ENCODE results near the gene AJAP1.

The AJAP1 gene

GRCh38 chr1:4743978-4744750 is 89.8 kb downstream of the AJAP1 start:
- peak; percentile 72 for DNase-seq

DNA sequence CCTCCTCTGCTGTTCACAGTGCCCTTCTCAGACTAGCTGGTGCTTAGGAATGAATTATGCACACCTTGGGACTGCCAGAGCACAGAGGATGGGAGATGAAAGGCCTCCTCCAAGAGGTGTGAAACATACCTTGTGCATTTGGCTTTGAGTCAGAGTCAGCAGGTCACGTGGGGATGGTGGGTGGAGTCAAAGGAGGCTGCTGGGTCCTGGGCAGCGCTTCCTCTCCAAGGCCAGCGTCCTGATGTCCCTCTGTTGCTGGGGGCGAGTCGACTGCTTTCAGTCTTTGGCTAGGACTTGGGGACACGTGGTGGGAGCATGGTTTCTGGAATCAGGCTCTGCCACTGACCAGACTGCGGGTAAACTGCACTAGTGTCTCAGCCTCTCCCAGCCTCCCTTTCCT is 91.2 kb downstream of the AJAP1 start:
- DNase-seq, result no peak

GRCh38 chr1:4749406-4749805 is 95.0 kb downstream of the AJAP1 start:
- DNase-seq, result no peak

- DNase-seq, result no peak
Observed at GRCh38 chr1:4750177-4750576, 95.8 kb downstream of the AJAP1 start.

- no peak for DNase-seq
Observed at GRCh38 chr1:4752059-4752458, 97.7 kb downstream of the AJAP1 start.

- DNase-seq, result no peak
Observed at GRCh38 chr1:4754816-4755215, 100.4 kb downstream of the AJAP1 start.

GRCh38 chr1:4755301-4755845 is 101.0 kb downstream of the AJAP1 start:
- DNase-seq, result no peak

GRCh38 chr1:4755864-4756504 is 101.6 kb downstream of the AJAP1 start:
- no peak for DNase-seq

DNA sequence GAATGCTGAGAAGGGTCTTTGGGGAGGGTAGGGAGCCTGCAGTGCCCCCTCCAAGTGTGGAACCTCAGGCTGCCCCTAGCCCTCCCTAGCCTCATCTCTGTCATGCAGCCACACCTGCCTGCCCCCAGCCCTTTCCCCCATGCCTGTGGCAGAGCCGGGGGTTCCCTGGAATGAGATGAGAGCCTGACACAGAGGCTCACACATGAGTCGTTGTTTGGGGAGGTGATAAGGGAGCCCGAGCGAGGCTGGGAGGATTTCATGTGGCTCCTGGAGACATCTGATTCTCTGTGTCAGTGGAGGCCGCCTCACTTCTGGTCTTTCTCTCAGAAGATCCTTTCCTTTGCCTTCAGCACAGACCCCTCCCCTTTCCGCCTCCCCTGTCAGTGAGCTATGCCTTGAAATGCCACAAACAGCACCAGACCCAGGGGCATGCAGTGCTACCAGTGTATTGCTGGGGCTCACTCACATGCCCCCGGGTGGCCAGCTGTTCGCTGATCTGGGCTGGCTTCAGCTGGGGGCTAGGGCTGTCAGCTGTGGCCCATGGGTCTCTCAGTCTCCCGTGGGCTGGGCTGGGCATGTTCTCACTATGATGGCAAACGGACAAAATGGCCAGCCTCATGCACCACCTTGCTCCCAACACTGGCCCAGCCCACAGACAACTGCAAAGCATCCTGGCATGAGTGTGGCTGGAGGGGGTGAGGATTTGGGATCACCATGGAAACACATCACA is 102.6 kb downstream of the AJAP1 start:
- no peak for DNase-seq

DNA sequence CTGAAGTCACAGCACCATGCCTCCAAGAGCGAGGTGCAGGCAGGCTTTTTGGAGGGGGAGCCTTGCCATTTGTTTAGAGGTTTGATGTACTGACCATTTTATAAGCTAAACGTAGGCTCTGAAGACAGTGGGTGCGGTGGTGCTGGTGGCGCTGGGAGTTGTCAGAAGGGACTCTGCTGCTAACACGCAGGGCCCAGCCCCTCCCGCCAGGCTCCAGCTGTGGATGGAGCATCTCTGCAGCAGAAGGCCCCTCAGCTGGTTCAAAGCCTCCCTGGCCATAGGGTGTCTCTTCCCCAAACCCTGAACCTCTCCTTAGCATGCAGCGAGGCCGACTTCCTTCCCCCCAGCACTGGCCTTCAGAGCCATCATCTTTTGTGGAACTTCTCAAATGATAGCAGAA is 105.3 kb downstream of the AJAP1 start:
- DNase-seq, result no peak

DNA sequence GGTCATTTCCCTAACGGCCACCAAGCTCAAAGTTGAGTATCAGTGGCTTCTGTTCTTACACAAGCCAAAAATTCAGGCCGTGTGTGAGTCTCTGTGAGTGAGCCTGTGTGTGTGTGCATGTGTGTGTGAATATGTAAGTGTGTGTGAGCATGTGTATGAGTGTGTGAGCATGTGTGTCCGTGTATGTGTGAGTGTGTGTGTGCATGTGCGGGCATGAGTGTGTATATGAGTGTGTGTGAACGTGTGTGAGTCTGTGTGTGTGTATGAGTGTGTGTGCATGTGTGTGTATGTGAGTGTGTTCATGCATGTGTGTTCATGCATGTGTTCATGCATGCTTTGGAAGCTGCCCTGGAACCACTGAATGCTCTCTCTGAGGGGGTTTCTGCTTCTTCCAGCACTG is 105.7 kb downstream of the AJAP1 start:
- DNase-seq, result no peak

DNA sequence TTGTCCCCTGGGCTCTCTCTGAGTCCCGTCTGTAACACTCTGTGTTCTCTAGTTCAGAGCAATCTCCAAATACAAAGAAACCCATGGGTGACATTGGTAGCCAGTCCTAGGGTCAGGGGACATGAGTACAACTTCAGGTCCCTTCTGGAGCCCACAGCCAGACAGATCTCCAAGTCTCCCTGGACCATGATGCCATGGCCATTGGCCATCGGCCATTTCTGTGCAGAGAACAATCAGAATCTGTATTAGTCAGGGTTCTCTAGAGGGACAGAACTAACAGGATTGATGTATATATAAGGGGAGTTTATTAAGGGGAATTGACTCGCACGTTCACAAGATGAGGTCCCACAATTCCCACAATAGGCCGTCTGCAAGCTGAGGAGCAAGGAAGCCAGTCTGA is 106.9 kb downstream of the AJAP1 start:
- DNase-seq, result no peak

DNA sequence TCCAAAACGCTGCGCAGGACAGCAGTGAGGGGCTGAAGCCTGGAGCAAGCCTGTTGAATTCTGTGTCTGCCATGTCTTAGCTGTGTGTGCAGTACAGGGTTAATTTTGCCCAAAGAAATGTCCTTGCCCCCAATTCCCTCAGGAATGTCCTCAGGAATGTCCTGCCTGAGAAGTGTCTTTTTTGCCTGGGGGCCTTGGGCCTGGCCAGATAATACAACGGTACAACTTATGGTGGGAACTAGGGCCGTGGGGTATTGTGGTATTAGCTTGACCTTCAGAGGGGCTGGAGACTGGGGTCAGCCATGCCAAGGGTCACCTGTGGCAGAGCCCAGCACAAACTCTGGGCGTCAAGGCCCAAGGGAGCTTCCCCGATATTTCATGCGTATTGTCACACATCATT is 107.7 kb downstream of the AJAP1 start:
- no peak for DNase-seq

GRCh38 chr1:4767308-4767707 is 112.9 kb downstream of the AJAP1 start:
- no peak for DNase-seq

DNA sequence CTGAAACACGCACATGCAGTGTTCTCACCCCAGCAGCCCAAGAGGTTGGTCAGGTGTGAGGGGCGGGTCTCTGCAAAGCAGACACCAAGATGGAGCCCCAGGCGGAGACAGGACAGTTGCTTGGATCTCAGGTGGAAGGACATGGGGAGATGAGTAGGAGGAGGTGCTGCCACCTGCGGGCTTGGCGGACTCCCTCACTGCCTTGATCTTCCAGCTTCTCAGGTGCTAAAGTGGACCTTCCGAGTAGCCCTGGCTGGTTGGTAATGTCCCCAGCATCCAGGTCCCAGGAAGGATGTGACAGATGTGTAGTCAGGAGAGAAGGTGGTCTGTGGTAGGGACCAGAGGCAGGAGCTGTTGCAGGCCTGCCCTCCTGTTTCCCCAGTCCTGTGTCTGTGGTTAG is 114.1 kb downstream of the AJAP1 start:
- DNase-seq, result peak; percentile 12

GRCh38 chr1:4769516-4770280 is 115.3 kb downstream of the AJAP1 start:
- DNase-seq, result no peak

GRCh38 chr1:4770713-4771112 is 116.3 kb downstream of the AJAP1 start:
- DNase-seq, result no peak

DNA sequence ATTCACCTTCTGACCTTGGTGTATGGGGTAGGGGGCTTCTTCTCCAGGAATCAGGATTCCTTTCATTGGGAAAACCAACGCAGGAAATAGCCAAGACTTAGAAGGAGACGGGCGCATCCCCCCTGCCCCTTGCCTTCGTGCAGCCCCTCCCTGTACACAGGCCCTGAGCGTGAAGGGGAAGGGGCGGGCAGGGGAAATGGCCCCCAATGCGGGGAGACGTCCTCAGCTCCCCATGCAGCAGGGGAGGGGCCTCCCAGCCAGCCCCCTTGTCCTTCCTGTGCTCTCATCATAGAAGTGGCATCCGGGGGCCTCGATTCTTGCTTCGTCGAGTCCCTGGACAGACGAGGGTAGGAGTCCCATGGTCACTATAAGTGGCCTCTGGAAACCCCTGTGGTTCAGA is 116.9 kb downstream of the AJAP1 start:
- DNase-seq, result no peak

- DNase-seq, result no peak
Observed at GRCh38 chr1:4771721-4772120, 117.3 kb downstream of the AJAP1 start.

GRCh38 chr1:4772294-4773010 is 118.0 kb downstream of the AJAP1 start:
- no peak for DNase-seq

GRCh38 chr1:4773226-4773625 is 118.8 kb downstream of the AJAP1 start:
- no peak for DNase-seq

- DNase-seq, result no peak
Observed at GRCh38 chr1:4775506-4775905, 121.1 kb downstream of the AJAP1 start.

Data from DMS79 treated with DMSO at 0.1 percent for 48 hours (cell line).